MV-4-11 (cell line): ENCODE measurements around the gene STXBP5.

Source experiments
- DNase-seq: peaks from one replicate; lab custom pipeline; 2025; lab: John Stamatoyannopoulos, UW

STXBP5 gene

DNA sequence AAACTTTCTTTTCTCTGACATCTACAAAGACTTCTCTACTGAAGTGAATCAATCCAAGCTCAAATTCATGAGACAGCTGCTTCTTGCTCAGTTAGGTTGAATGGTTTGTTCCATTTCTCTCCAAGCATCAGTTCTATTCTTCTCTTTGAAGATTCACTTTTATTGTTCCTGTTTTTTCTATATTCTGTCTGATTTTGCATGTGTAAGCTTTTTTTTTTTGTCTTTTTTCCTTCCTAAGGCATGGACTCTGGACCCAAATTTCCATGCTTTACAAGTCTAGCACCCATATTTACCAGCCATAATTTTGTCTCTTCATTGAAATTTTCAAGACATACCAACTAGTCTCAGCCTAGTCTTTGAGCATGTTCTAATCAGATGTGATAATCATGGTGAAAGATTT, 25.9 kb upstream of the STXBP5 start:
- no peak for DNase-seq

DNA sequence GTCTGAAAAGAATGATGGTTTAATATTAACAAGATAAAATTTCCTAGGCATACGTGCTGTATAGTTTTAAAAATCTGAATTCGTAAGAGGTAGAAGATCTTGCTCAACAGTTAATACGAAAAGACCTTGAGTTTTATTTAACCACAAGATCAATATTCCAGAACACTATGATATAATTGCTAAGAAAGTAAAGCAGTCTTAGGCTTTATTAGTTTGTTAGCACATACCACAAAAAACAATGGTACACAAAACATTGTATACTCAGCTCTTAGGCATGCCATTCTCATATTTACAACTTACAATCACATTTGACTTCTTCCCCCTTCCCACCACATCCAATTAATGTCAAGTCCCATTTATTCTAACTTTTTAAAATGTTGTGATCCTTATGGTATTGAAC, 24.4 kb upstream of the STXBP5 start:
- DNase-seq = no peak

DNA sequence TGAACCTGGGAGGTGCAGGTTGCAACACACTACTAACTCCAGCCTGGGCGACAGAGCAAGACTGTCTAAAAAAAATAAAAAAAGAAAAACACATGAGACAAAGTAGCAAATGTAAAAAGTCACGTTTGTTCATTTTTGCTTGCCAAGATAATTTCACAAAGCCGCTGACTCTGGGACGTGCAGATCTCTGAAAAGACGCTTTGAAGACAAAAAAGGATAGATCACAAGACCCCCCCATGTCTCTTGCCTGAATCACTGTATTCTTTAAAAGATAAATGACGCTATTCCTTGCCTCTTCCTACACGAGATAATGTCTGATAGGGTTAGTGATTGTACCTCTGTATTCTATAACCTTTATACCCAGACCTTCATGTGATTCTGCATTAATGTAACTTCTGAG, 23.3 kb upstream of the STXBP5 start:
- no peak for DNase-seq

DNA sequence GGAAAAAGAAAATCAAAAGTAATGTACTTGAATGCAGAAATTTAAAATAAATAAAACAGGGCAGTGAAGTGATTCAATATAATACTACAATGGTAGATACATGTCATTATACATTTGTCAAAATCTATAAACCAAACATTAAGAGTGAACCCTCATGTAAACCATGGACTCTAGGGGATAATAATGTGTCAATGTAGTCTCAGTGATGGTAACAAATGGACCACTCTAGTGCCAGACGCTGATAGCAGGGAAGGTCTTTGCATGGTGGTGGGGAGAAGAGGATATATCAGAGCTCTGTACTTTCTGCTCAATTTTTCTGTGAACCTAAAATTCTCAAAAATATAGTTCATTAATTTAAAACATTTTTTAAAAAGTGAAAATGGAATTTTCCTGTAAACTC, 19.8 kb upstream of the STXBP5 start:
- DNase-seq = no peak

DNA sequence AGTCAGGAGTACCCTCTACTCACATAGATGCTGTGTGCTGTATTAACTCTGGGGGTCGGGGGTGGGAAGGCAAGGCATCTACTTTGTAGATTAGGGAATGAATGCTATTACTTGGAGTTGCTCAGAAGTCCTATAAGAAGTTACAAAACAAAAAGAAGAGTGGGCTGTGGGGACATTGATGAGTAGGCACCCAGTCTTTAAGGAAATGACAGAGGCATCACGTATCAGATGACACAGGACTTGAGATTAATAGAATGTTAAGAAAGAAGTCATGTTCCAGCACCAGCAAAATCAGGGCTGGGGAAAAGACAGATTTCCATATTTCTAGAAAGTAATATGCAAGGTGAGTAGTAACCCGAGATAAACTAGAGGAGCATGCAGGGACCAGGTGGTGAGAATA, 19.0 kb upstream of the STXBP5 start:
- DNase-seq = no peak

DNA sequence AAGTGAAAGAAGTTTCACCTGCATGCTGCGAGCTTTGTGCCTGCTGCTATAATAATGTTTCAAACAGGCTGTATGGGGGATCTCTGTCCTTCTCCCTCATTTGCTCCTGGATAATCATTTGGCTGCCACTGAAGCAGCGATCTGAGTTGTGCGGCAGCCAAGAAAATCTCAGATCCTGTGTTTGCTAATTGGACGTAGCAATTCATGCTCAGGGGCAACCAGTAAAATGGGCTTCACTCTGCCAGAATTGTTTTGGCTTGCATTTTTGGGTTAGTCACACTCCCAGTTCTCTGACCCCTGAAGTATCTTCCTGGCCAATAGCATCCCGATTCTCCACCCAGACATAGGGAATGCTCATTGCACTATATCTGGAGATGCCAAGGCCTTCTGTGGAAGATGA, 13.7 kb upstream of the STXBP5 start:
- DNase-seq = no peak

DNA sequence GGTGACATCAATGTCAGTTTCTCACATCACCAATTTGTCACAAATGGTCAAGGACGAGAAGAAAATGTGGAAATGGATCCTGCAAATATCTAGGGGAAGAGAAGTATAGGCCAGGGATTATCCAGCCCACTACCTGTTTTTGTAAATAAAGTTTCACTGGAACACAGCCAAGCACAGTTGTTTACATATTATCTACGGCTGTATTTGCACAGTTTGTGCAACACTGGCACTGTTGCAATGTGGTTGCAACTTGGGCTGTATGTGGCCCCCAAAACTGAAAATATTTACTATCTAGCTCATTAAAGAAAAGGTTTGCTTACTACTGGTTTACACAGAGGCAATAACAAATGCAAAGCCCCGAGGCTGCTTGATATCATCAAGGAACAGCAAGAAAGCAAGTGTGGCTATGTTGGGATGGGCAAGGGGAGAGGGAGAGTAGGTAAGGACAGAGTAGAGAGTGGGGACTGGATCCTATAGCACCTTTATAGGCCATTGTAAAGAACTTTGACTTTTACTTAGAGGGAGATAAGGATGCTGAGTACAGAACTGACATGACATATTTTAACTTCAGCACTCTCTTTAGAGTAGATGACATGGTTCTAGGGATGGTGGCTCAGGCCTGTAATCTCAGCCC, 11.8 kb upstream of the STXBP5 start:
- no peak for DNase-seq

DNA sequence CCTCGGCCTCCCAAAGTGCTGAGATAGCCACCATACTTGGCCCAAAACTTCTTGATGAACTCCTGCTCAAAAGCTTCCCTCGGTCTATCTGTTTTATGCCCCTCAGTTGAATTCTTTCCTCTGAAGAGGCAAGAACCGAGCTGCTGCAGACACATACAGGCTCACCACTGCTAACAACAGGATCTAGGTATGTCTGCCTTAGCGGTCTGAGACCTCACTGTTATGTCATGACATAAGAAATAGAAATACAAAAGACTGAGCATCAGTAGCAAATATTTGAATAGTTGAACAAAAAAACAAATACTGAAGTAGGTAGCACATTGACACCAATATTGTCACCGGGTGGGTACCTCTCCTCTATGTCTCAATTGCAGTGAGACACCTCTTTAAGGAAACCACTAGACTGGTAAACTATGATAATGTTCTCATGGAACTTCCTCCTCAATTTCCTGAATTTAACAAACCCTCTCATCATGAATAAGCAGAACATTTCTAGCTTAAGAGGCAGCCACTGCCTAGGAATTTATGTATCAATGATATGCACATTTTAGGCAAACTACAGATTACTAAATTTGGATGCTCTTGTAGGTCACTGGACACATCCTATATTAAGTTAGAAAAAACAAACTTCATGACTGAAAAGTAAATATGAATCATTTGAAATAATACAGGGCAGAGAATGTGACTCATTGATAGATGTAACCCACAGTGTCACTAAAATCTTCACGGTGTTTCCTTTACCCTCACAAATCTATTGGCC, 9.4 kb upstream of the STXBP5 start:
- DNase-seq = no peak

DNA sequence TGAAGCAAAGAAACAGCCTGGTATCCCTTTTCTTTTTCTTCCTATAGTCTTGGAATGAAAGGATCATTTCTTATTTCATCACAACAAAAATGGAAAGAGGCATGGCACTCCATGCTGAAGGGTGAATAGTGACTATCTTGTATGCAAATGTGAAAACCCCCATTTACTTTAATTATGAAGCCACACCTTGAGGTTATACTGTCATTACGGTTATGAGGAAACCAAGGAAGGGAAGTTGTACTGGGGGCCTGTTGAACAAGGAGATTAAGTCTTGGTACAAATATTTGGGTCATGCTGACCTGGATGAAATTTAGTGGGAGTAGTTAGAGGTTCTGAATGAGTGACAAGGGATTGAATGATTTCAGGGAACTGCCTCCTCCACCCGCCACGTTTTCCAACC, 8.7 kb upstream of the STXBP5 start:
- DNase-seq = no peak

DNA sequence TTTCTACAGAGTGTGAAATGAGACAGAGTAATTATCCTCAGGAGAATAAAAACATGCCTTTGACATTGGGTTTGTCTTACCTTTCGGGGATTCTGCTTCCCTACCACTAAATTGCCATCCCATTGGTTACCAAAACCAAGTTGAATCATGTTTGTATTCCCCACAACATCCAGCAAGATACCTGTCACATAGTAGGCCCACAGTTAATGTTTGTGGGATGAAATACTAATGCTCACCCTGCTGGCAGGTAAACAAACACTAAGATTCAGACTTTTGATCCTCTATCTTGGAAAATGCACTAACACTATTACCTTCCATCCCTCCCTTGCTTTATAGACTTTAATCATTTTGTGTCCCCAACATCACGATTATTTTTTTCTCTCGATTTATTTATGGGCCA, 8.2 kb upstream of the STXBP5 start:
- DNase-seq = no peak

DNA sequence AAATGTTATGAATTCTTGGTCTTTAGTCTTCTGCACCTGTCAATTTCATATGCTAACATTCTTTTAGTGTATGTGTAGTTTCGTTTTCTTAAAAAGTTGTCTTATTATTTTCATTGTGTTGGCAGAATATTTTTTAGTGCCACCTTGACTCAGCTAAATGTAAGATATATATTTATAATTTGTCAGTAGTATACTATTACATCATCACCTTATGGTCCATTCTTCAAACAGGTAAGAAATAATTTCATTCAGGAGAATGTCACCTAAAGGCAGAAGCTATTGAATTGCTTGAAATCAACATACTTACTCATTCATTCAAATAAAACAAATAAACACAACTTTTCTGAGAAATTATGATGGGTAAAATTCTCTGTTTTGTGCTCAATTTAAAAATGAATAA, 3.5 kb upstream of the STXBP5 start:
- DNase-seq = no peak

DNA sequence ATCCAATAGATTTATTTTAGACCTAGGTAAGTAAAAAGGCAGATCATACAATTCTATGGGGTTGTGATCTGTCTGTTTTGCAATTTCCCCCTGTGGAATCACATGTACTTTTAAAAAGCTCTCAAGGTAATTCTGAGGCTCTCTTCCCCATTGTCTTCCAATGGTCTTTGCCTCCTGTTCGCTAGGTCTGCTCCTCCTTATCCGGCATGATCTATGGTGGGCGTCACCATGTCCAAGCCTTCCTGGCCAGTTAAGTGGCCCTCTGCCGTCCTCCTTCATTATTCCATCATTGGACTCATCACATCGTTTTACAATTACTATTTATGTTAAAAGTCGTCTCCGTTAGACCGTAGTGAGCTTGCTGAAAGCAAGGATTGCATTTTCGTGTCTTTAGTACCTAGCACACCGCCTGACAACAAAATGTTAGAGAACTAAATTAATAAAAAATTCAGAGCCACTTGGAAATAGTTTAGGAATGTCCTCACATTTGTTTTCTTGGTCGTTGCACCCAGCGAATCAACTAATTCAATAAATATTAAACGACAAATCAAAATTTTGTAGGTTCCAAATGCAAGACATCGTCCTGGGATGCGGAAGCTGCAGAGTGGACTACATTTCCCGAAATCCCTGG, 2.2 kb upstream of the STXBP5 start:
- DNase-seq = peak; percentile 45

DNA sequence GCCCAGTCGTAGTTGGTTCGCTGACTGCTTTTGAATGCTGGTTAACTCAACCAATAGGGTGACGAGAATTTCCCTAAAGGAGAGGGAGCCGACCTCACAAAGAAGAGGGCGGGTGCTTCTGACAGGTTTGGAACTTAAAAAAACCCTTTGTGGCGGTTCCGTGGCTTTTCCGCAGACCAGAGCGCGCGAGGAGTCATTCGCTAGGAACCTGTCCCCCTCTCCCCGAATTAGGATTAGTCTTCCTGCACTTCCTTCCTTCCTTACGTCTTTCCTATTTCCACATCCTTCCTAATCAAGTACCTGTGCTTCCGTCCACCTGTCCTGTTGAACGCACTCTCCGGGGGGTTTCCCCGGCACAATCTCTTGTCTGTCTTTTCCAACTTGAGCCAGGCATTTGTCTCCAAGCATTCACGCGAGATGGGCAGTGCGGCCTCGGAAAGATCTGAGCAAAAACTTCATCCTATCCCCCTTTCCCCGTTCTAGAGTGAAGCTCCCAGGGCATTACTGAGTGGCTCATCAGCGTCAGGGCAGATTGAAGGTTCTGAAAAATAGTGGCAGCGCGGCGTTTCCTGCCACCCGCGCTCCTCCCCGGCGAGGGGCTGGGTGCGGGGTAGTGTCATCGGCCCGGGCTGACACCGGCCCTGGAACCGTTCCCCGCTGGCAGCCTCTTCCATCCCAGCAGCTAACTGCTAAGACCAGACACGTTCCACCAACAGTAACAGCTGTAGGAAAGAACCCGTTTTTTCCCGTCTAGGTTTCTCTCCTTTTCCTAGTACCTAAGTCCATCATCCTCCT, 1.5 kb upstream of the STXBP5 start:
- DNase-seq = peak; percentile 95

DNA sequence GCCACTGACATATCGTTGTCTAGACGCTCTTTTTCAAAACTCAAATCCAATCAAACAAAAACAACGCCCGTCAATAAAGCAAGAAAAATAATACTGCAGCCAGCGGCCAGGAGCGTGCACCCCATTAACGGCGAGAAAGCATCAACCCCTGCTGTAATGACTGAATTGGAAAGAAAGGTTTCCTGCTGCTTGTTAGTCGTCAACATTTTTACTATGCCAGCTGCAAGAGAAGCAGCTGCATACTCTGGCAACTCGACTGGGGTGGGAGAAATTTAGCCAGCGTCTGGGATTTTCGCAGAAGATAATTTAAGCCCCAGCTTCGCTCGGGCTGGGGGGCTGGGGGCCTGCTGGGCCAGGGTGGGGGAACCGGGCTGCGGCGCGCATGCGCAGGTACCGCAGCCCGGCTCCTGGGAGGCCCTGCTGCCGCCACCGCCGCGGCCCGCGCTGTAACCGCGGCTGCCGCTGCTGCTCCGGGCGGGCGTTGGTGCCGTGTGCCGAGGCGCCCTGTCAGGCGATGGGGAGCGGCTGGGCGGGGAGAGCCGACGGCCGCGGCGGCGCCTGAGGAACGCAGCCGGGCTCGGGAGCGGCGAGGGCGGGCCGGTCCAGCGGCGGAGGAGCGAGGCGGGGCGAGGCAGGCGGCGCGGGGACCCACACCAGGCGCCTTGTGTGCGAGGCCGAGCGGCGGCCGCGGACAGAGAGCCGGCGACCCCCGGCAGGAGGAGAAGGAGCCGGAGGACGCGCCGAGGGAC, 732 bp upstream of the STXBP5 start:
- DNase-seq = peak; percentile 45

DNA sequence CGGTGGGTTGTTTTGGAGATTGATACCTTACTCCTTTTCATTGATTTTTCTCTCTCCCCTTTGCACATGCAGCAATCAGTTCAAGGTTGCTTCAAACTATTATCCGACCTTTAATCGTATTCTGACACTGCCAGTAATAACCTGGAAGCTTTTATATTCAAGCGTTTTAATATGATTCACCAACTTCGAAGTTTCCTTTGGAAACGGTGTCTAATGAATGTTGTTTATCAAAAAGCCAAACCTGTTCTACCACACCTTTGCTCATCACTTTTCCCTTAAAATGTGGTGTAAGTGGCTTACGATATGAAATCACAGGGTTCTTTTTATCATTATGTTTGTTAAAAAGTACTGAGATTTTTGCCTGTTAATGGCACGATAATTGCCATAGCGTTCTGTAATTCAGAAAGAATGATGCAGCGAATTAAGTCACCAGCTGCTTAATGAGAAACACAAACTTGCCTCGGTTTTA, 660 bp downstream of the STXBP5 start:
- DNase-seq = no peak

DNA sequence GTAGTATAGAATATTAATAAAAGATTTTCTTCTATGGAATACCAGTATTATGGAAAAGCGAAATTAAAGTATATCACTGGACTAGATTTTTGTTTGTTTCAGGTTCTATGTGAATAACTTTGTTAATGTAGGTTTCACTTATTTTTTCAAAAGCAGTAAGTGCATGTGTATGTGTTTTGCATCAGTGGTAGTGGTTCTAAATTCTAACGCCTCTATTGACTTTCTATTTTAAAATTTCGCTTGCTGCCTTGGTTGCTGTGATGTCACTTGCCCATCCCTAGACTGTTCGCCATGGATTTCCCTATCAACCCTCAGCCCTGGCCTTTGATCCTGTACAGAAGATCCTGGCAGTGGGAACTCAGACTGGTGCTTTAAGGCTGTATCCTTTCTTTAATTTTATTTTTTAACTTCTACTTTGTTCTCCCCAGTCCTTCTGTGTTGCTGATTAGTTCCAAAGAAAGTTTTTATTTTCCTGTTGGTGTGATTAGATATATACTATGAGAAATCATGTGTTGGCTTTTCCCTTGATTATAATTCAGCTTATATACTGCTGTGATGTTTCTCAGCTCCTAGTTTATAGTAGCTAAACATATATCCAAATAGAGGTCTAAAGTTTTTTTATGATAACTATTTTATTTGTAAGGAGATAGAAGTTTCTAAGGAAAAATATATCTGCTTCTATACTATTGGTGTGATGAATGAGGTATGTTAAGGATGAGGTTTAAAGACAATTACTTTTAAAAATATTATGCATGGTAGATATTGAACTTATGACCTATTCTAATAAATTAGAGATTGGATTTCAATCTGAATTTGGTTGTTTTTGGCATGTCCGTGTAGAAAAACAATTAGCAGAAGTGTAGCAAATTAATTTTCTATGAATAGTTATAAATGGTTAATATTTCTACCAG, 1.7 kb downstream of the STXBP5 start:
- no peak for DNase-seq

DNA sequence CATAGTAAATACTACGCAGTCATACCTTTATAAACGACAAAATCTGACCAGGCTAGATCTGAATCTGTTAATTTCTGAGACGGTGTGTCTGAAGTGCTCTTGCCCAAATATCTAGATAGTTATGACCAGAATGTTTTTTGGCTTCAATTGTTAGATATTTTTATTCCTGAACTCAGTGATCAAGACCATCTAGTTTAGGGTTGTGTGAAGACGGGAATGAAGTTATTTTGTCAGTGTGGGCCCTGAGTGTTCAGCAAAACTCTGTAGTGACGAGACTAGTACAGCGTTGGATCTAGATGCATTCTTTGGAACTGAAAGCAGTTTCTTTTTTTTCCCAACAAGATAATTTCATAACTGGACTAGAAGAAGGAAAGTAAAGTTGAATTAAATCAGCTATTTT, 3.1 kb downstream of the STXBP5 start:
- no peak for DNase-seq

DNA sequence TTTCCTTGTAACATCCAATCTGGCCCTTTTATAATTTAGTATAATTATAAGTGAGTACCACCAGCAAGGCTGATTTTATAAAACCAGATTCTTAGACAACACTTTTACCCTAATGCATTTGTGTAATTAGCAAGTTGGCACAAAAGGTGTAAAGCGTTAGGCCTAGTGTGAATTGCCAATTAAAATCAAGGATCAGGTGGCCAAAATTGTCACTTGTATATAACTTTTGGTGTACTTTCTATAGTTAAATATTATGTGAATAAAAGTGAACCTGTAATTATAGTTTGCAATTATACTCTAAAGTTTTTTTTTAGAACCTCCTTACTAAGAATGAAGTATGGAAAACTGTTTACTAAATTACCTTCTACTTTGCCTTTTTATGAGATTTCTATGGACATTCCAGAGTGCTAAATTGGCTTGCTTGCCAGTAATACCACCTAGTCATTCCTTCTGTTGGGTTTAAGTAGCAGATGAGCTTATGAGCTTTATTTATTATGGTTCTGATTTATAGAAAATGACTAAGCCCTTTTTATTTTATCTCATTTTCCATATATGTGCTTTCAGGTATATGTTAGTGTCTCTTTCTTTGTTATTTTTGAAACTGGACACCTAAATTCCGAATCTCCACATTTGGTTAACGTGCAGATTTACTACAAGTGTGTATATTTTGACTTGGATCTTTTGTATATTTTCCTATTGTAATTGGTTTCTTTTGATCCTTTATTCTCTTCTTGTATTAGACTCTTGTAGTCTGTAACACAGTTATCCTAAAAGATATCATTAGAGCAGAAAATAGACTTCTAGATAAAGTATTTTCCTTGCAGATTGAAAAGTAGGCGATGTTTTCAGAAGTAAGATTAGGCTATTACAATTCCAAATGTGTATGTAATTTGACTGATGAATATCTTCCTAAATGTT, 3.9 kb downstream of the STXBP5 start:
- DNase-seq = no peak

DNA sequence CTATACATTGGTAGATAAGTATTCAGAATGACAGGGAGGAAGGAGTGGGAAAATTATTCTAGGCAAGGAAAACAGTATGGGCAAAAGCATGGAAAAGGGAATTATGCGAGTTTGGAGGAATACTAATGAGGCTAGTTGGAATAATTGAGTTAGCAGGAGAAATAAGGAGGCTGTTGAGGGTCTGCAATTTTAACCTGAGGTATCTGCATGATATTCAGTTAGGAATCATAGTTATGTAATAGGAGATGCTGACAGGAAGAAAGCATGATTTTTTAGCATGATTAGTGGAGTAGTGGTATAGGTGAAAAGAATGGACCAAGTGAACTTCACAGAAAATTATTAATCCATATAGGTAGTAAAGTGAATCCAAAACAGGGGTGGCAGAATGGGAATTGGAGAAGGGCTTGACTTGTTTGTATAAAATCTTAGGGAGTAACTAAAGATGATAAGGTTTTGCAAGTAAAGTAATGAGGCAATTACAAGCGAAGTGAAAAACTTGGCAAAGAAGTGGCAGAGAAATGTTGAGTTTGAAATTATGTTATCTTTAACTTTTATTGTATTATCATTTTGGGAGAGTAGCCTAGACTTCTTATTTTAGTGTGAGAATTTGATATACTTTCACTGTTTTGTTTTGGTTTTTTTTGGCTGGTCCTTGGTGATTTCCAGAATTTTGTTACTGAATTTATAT, 5.7 kb downstream of the STXBP5 start:
- no peak for DNase-seq
